Measurements from ENCODE around the gene BTBD17. TPM values are rescaled to one million over a fixed set of nuclear protein-coding genes. Genes with fewer than 3 reads are reported as not detected.

The BTBD17 gene
- polyA plus RNA-seq, 2 donors = not detected

GRCh38 chr17:74362069-74362405 lies 369 bp upstream of the BTBD17 start:
- Histone ChIP-seq H3K4me1 (ENCODE audit: control insufficient read depth in 2 of 2, insufficient read depth in 2 of 2, low read length in 1 of 2) (peaks cover 0 to 5% of the 10 kb centered on the region in 2 donors), H3K4me3 (ENCODE audit: low read depth in 1 of 2, low read length in 2 of 2) (no peak overlapping the region), H3K36me3 (ENCODE audit: control insufficient read depth in 2 of 2, insufficient read depth in 2 of 2, low read length in 1 of 2) (no peaks in the 10 kb centered on the region), H3K27me3 (ENCODE audit: control insufficient read depth in 1 of 2, insufficient read depth in 2 of 2, low read length in 2 of 2) (peaks cover 0 to 16% of the 10 kb centered on the region in 2 donors), H3K27ac (ENCODE audit: low read depth in 2 of 2, low read length in 1 of 2) (no peak overlapping the region), H3K9me3 (ENCODE audit: control insufficient read depth in 2 of 2, insufficient read depth in 1 of 2, low read depth in 1 of 2, low read length in 1 of 2) (no peaks in the 10 kb centered on the region)
- 14% methylated on average over 9 of the region's 9 CpGs for WGBS, 2 donors

GRCh38 chr17:74360899-74361229 lies 804 bp downstream of the BTBD17 start:
- Histone ChIP-seq H3K4me3 (ENCODE audit: low read depth in 1 of 2, low read length in 2 of 2) (no peak overlapping the region), H3K27me3 (ENCODE audit: control insufficient read depth in 1 of 2, insufficient read depth in 2 of 2, low read length in 2 of 2) (peaks cover 0 to 23% of the 10 kb centered on the region in 2 donors)
- 60% methylated on average over 7 of the region's 7 CpGs for WGBS, 2 donors

DNA sequence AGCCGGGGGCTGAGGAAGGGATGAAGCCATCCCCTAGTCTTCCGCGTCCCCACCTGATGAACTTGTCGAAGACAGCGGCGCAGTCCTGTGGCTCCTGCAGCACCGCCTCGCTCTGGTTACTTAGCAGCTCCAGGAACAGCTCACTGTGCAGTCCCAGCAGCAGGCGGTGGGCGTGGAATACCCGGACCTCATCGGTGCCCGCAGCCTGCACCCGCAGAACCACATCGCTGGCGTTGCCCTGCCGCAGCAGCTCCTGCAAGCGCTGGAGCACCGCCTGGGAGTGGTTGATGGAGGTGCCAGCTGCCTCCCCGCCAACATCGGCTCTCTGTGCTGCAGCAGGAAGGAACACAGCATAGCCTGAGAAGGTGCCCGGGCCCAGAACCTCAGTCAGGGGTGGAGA lies 1.8 kb downstream of the BTBD17 start:
- Histone ChIP-seq H3K27me3 (ENCODE audit: control insufficient read depth in 1 of 2, insufficient read depth in 2 of 2, low read length in 2 of 2) (peaks cover 0 to 25% of the 10 kb centered on the region in 2 donors), H3K4me1 (ENCODE audit: control insufficient read depth in 2 of 2, insufficient read depth in 2 of 2, low read length in 1 of 2) (peaks cover 0 to 12% of the 10 kb centered on the region in 2 donors), H3K9me3 (ENCODE audit: control insufficient read depth in 2 of 2, insufficient read depth in 1 of 2, low read depth in 1 of 2, low read length in 1 of 2) (peaks cover 0 to 3% of the 10 kb centered on the region in 2 donors), H3K36me3 (ENCODE audit: control insufficient read depth in 2 of 2, insufficient read depth in 2 of 2, low read length in 1 of 2) (no peaks in the 10 kb centered on the region), H3K27ac (ENCODE audit: low read depth in 2 of 2, low read length in 1 of 2) (no peak overlapping the region), H3K4me3 (ENCODE audit: low read depth in 1 of 2, low read length in 2 of 2) (no peak overlapping the region)
- 79 to 86% methylated on average over 22 of the region's 22 CpGs for WGBS, 2 donors

More at GRCh38 chr17:74360899-74361229, 804 bp downstream of the BTBD17 start:
- Histone ChIP-seq H3K9me3 (ENCODE audit: control insufficient read depth in 2 of 2, insufficient read depth in 1 of 2, low read depth in 1 of 2, low read length in 1 of 2) (peaks cover 0 to 3% of the 10 kb centered on the region in 2 donors), H3K36me3 (ENCODE audit: control insufficient read depth in 2 of 2, insufficient read depth in 2 of 2, low read length in 1 of 2) (no peaks in the 10 kb centered on the region), H3K4me1 (ENCODE audit: control insufficient read depth in 2 of 2, insufficient read depth in 2 of 2, low read length in 1 of 2) (peaks cover 0 to 12% of the 10 kb centered on the region in 2 donors), H3K27ac (ENCODE audit: low read depth in 2 of 2, low read length in 1 of 2) (no peak overlapping the region)

DNA sequence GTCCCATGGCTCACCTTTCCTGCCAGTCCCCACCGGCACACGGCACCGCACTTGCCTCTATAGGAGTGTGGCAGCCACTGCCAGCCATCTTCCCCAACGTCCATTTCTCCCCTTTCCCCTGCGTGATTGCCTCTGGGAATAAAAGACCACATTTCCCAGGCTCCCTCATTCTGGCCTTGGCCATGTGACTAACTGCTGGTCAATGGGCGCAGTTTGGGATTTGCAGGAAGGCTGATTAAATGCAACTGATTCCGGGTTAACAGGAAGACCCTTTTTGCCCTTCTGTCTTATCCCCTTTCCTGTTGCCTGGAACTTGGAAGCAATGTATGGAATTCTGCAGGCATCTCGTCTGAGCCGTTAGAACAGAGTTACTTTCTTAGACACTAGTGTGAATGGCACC lies 3.0 kb downstream of the BTBD17 start:
- peaks cover 0 to 26% of the 10 kb centered on the region in 2 donors for H3K27me3 ChIP-seq (ENCODE audit: control insufficient read depth in 1 of 2, insufficient read depth in 2 of 2, low read length in 2 of 2)
- H3K36me3 ChIP-seq (ENCODE audit: control insufficient read depth in 2 of 2, insufficient read depth in 2 of 2, low read length in 1 of 2) = no peaks in the 10 kb centered on the region
- H3K9me3 ChIP-seq (ENCODE audit: control insufficient read depth in 2 of 2, insufficient read depth in 1 of 2, low read depth in 1 of 2, low read length in 1 of 2) = peaks cover 0 to 3% of the 10 kb centered on the region in 2 donors
- H3K27ac ChIP-seq (ENCODE audit: low read depth in 2 of 2, low read length in 1 of 2) = no peak overlapping the region
- peaks cover 0 to 12% of the 10 kb centered on the region in 2 donors for H3K4me1 ChIP-seq (ENCODE audit: control insufficient read depth in 2 of 2, insufficient read depth in 2 of 2, low read length in 1 of 2)
- H3K4me3 ChIP-seq (ENCODE audit: low read depth in 1 of 2, low read length in 2 of 2) = no peak overlapping the region
- 79 to 80% methylated on average over 9 of the region's 9 CpGs for WGBS, 2 donors

- Histone ChIP-seq H3K4me3 (ENCODE audit: low read depth in 1 of 2, low read length in 2 of 2) (peak overlapping the region in 1 of 2 donors; percentile 7), H3K27me3 (ENCODE audit: control insufficient read depth in 1 of 2, insufficient read depth in 2 of 2, low read length in 2 of 2) (peaks cover 0 to 29% of the 10 kb centered on the region in 2 donors), H3K4me1 (ENCODE audit: control insufficient read depth in 2 of 2, insufficient read depth in 2 of 2, low read length in 1 of 2) (peaks cover 0 to 12% of the 10 kb centered on the region in 2 donors), H3K27ac (ENCODE audit: low read depth in 2 of 2, low read length in 1 of 2) (no peak overlapping the region), H3K36me3 (ENCODE audit: control insufficient read depth in 2 of 2, insufficient read depth in 2 of 2, low read length in 1 of 2) (no peaks in the 10 kb centered on the region), H3K9me3 (ENCODE audit: control insufficient read depth in 2 of 2, insufficient read depth in 1 of 2, low read depth in 1 of 2, low read length in 1 of 2) (peaks cover 0 to 3% of the 10 kb centered on the region in 2 donors)
- 12 to 18% methylated on average over 32 of the region's 32 CpGs for WGBS, 2 donors
These were observed 4.2 kb downstream of the BTBD17 start for GRCh38 chr17:74357466-74357809.

GRCh38 chr17:74356646-74357465 lies 4.8 kb downstream of the BTBD17 start:
- Histone ChIP-seq H3K27me3 (ENCODE audit: control insufficient read depth in 1 of 2, insufficient read depth in 2 of 2, low read length in 2 of 2) (peaks cover 0 to 32% of the 10 kb centered on the region in 2 donors), H3K4me3 (ENCODE audit: low read depth in 1 of 2, low read length in 2 of 2) (peak overlapping the region; percentile 7 to 17), H3K4me1 (ENCODE audit: control insufficient read depth in 2 of 2, insufficient read depth in 2 of 2, low read length in 1 of 2) (peaks cover 0 to 12% of the 10 kb centered on the region in 2 donors), H3K27ac (ENCODE audit: low read depth in 2 of 2, low read length in 1 of 2) (no peak overlapping the region), H3K9me3 (ENCODE audit: control insufficient read depth in 2 of 2, insufficient read depth in 1 of 2, low read depth in 1 of 2, low read length in 1 of 2) (peaks cover 0 to 3% of the 10 kb centered on the region in 2 donors), H3K36me3 (ENCODE audit: control insufficient read depth in 2 of 2, insufficient read depth in 2 of 2, low read length in 1 of 2) (no peaks in the 10 kb centered on the region)
- 2% methylated on average over 87 to 105 of the region's 105 CpGs for WGBS, 2 donors

GRCh38 chr17:74355065-74355464 lies 6.6 kb downstream of the BTBD17 start:
- WGBS, 2 donors = 74 to 82% methylated on average over 8 of the region's 8 CpGs
- H3K9me3 ChIP-seq (ENCODE audit: control insufficient read depth in 2 of 2, insufficient read depth in 1 of 2, low read depth in 1 of 2, low read length in 1 of 2) = peaks cover 0 to 3% of the 10 kb centered on the region in 2 donors
- H3K4me3 ChIP-seq (ENCODE audit: low read depth in 1 of 2, low read length in 2 of 2) = no peak overlapping the region
- H3K27me3 ChIP-seq (ENCODE audit: control insufficient read depth in 1 of 2, insufficient read depth in 2 of 2, low read length in 2 of 2) = peaks cover 0 to 25% of the 10 kb centered on the region in 2 donors
- peaks cover 0 to 12% of the 10 kb centered on the region in 2 donors for H3K4me1 ChIP-seq (ENCODE audit: control insufficient read depth in 2 of 2, insufficient read depth in 2 of 2, low read length in 1 of 2)
- no peaks in the 10 kb centered on the region for H3K36me3 ChIP-seq (ENCODE audit: control insufficient read depth in 2 of 2, insufficient read depth in 2 of 2, low read length in 1 of 2)
- no peak overlapping the region for H3K27ac ChIP-seq (ENCODE audit: low read depth in 2 of 2, low read length in 1 of 2)

GRCh38 chr17:74354561-74354960 lies 7.1 kb downstream of the BTBD17 start:
- 66 to 84% methylated on average over 10 of the region's 10 CpGs for WGBS, 2 donors
- peaks cover 0 to 12% of the 10 kb centered on the region in 2 donors for H3K4me1 ChIP-seq (ENCODE audit: control insufficient read depth in 2 of 2, insufficient read depth in 2 of 2, low read length in 1 of 2)
- peaks cover 0 to 24% of the 10 kb centered on the region in 2 donors for H3K27me3 ChIP-seq (ENCODE audit: control insufficient read depth in 1 of 2, insufficient read depth in 2 of 2, low read length in 2 of 2)
- H3K36me3 ChIP-seq (ENCODE audit: control insufficient read depth in 2 of 2, insufficient read depth in 2 of 2, low read length in 1 of 2) = no peaks in the 10 kb centered on the region
- peaks cover 0 to 3% of the 10 kb centered on the region in 2 donors for H3K9me3 ChIP-seq (ENCODE audit: control insufficient read depth in 2 of 2, insufficient read depth in 1 of 2, low read depth in 1 of 2, low read length in 1 of 2)
- no peak overlapping the region for H3K27ac ChIP-seq (ENCODE audit: low read depth in 2 of 2, low read length in 1 of 2)
- no peak overlapping the region for H3K4me3 ChIP-seq (ENCODE audit: low read depth in 1 of 2, low read length in 2 of 2)

- Histone ChIP-seq H3K27ac (ENCODE audit: low read depth in 2 of 2, low read length in 1 of 2) (no peak overlapping the region), H3K36me3 (ENCODE audit: control insufficient read depth in 2 of 2, insufficient read depth in 2 of 2, low read length in 1 of 2) (no peaks in the 10 kb centered on the region), H3K9me3 (ENCODE audit: control insufficient read depth in 2 of 2, insufficient read depth in 1 of 2, low read depth in 1 of 2, low read length in 1 of 2) (peaks cover 0 to 3% of the 10 kb centered on the region in 2 donors), H3K27me3 (ENCODE audit: control insufficient read depth in 1 of 2, insufficient read depth in 2 of 2, low read length in 2 of 2) (peaks cover 0 to 24% of the 10 kb centered on the region in 2 donors), H3K4me3 (ENCODE audit: low read depth in 1 of 2, low read length in 2 of 2) (no peak overlapping the region), H3K4me1 (ENCODE audit: control insufficient read depth in 2 of 2, insufficient read depth in 2 of 2, low read length in 1 of 2) (peaks cover 0 to 12% of the 10 kb centered on the region in 2 donors)
- 10 to 11% methylated on average over 22 to 29 of the region's 29 CpGs for WGBS, 2 donors
These were observed 7.5 kb downstream of the BTBD17 start for GRCh38 chr17:74354123-74354522.
